NCI-H1092 treated with DMSO at 0.1 percent for 48 hours (cell line): ENCODE data around the gene GALNT6.
"Not testable (repeated sequence)": the region's sequence is repeated elsewhere in the genome, so short reads cannot be mapped to it uniquely, and the experiment has no call there.

Experiments used
- DNase-seq: peaks from one replicate; lab custom pipeline; 2025; lab: John Stamatoyannopoulos, UW

GALNT6 gene

DNA sequence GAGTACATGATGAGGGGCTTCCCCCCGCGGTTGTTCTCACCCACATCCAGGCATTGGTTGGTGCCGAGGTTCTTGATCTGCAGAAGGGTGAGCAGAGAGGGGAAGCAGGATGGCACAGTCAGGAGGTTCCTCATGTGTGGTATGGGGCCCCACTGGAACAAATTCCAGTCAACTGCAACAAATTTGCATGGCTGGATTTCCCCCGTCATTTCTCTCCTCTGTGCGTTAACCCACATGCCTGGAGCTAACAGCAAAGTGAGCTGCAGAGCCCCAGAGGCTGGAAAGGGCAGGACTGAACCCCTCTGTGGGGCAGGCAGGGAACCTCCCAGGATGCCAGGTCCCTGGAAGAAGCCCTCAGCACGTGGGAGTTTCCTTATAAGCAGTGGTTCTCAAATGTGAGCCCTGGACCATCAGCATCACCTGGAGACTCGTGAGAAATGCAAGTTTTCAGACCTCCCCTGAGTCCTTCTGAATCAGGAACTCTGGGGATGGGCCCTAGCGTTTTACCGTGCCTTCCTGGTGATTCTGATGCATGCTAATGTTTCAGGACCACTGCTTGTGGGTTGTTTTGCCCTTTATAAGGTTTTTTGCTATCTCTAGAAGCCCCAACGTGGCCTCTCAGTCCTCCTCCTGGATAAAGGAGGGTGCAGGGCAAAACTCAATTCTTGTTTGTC lies 33.7 kb downstream of the GALNT6 start:
- DNase-seq = no peak

DNA sequence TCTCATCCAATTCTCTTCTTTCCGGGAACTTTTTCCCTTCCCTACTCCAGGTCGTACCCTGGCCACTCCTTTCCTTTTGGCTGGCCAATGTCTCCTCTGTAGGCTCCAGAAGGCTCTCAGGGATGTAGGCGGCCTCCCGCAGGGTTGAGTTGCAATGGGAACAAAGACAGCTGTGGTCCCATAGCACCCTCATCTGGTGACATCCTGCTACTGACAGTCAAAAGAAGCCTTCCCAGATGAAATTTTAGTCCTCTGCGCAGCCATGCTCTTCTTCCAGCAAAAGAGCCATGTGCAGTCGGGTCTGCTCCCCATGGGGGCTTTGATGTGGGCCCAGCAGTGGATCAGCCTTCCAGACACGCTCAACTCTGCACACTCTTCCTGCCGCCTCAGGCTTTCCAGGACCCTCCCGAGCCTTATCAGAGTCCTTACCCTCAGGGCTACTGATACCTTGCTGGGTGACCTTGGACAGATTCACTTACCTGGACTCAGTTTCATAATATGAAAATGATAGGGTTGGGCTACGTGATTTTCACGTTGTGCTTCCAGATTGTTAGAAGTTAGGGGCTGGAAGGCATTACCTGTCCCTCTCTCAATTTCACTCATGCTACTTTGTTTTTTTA lies 39.2 kb downstream of the GALNT6 start:
- peak; percentile 35 for DNase-seq

DNA sequence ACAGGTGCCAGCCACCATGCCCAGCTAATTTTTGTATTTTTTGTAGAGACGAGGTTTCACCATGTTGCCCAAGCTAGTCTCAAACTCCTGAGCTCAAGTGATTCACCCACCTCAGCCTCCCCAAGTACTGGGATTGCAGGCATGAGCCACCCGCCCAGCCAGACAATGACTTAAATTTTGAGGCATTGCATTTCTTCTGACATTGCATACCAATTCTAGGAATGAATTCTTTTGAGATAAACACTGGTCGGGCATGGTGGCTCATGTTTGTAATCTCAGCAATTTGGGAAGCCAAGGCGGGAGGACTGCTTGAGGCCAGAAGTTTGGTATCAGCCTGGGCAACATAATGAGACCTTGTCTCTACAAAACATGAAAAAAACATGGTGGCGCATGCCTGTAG lies 42.2 kb downstream of the GALNT6 start:
- DNase-seq = no peak

DNA sequence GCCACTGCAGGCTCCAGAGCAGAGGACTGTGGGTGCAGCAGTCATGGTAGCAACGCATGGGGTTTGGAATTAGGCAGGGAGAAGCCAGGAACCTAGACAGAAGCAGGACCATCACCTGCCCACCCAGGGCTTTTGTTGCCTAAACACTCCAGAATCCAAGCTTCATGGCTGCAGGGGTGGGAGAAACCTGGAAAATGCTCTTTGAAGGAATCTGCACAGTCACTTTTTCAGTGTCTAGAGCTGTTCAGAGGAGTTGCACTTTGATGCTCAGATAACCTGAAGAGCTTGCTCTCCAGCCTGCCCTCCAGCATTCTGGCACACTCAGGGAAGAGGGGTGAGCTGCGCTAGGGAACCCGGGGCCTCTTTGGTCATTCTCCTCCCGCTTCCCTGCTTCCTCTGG lies 43.1 kb downstream of the GALNT6 start:
- DNase-seq = no peak

DNA sequence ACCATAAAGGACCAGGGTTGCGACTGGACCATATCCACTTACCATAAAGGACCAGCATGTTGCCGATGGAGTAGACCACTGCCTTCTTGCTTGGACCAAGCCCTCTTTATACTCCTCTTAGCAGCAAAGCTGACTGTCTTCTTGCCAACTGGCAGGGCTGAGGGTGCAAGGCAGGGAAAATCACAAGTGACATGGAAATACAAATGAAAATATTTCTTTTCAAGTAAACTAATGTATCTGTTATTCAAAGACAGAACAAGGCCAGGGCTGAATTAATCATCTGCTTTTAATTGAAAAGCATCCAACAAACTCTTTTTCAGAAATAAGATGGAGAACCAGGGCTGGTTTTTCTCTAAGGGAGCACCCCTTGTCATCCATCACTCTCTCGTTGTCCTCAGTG lies 44.6 kb downstream of the GALNT6 start, which contains the start of gene CELA1:
Gene CELA1, minus strand, starts transcription at position 99 of the 400 bp plus-strand sequence. Its CDS starts 41 bp downstream, at position 58.
- no peak for DNase-seq

- no peak for DNase-seq
Measured at GRCh38 chr12:51345681-51346080, 45.5 kb downstream of the GALNT6 start.

GRCh38 chr12:51343201-51343600 lies 48.0 kb downstream of the GALNT6 start:
- DNase-seq = no peak

DNA sequence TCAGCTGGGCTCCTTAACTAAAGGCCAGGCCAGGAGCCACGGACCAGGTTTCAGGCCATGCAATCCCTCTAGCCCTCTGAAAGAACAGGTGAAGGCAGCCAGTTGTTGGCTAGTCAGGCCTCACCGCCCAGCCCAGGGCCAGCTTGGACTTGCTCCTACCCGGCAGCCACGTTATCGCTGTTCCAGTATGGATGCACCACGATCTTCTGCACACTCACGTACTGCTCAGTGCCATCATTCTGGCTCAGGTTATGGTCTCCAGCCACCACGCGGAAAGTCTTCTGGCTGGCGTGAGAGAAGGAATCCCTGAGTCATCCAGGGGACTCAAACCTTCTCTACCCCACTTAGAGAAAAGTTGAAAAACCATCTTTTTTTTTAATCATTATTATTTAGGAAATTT lies 48.8 kb downstream of the GALNT6 start:
- no peak for DNase-seq

GRCh38 chr12:51341251-51342007 lies 49.8 kb downstream of the GALNT6 start:
- peak; percentile 34 for DNase-seq

DNA sequence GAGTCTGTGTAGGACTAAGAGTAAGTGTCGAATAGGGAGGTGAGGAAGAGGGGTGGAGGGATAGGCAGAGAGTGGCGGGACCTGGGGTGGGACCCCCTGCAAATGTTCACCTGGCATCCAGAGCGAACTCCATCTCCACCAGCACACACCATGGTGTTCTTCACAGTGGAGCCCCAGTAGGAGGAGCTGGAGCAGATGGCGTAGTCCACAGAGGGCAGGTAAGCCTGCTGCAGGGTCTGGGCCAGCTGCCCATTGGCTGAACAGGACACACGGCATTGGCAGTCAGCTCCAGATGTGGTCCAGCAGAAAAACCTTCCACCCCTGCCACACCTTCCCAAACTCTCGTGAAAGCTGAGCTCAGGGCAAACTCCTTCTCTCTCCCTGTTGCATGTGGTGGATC lies 51.5 kb downstream of the GALNT6 start:
- no peak for DNase-seq

DNA sequence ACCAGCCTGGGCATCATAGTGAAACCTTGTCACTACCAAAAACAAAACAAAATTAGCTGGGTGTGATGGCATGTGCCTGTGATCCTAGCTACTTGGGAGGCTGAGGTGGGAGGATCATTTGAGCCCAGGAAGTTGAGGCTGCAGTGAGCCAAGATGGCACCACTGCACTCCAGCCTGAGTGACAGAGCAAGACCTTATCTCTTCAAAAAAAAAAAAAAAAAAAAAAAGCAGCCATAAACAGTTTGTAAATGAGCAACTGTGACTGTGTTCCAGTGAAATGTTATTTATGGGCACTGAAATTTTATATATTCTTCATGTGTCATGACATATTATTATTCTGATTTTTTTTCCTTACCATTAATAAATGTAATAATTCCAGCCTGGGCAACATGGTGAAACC lies 53.9 kb downstream of the GALNT6 start:
- not testable (repeated sequence) for DNase-seq

- DNase-seq = no peak
Measured at GRCh38 chr12:51335931-51336330, 55.3 kb downstream of the GALNT6 start.

DNA sequence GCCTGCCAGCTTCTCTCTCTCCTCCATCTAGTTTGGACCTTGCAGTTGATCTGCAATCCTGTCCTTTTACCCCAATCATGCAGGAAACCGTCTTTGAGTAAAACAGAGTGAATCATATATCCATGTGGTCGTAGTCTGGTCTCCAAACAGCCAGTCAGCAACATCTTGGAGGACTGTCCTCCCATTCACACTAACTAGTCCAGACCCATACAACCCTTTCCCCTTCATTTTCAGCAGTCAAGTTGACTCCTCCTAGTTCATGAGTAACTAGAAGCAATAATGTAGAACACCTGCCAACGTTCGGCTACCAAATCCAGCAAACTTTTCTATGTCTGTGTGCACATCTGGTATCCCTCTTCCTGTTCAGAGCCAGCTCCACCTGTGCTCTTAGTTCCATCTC lies 56.4 kb downstream of the GALNT6 start:
- no peak for DNase-seq

GRCh38 chr12:51333536-51333935 lies 57.7 kb downstream of the GALNT6 start:
- no peak for DNase-seq

DNA sequence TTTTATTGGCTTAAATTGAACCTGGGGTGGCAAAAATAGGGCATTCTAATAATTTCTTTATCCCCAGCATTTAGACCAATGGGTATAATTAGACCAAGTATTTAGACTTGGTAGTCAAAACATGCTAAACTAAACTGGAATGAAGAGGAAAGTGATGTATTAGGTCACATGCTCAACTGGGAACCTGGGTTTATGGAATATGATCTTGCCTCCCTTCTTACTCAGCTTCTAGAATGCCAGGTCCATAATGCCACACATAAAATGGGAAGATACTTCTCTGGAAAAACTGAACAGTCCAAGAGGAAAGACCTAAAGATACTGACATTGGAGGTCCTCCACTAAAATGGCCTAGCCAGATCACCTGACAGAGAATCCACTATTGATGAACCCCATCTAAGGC lies 61.0 kb downstream of the GALNT6 start:
- DNase-seq = no peak

GRCh38 chr12:51329742-51330141 lies 61.5 kb downstream of the GALNT6 start:
- no peak for DNase-seq

DNA sequence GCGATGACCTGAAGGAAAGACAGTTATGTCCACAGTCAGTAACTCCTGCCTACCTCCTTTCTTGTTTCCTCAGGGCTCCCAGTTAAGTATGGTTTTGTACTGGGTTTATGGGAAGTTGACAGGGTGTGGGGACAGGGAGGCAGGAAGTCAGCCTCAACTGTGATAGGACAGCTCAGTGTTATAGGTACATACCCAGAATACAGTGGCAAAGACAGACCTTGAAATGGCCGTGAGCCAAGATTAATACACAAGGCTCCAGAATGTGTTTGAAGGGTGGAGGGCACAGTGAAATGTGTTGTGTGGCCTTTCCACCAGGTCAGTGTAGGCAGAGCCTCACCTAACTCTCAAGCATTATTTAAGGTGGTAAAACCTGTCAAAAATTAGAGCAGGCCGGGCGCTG lies 62.6 kb downstream of the GALNT6 start:
- DNase-seq = no peak

DNA sequence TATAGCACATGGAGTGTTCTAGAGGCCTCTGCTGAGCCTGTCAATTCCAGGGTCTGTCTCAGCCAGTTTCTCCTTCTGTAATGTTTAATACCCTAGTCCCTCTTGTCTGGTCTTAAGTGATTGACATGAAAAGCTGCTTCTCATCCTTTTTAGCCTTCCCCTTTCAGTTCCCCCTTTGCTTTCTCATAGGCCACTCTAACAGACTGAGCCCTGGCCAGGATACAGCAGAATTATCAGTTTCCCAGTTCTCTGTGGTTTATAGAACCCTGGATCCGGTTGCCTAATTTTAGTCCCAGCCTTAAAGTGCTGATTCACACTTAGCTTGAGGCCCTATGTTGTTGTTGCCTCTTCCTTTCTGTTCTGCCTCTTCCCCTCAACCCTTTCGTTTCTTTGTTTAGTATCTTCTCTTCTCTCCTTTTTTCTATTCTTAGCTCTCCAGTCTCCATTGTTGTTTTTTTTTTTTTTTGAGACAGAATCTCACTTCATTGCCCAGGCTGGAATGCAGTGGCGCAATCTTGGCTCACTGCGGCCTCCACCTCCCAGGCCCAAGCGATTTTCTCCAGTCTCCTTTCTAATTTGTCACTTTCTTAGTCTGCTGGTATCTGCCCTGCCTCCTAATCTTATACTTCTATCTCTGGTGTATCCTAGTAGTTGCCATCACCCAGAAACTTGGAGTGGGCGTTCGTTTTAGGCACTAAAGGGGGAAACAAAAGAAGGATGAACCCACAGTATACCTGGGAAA lies 64.3 kb downstream of the GALNT6 start:
- no peak for DNase-seq

GRCh38 chr12:51324953-51325352 lies 66.3 kb downstream of the GALNT6 start:
- no peak for DNase-seq

DNA sequence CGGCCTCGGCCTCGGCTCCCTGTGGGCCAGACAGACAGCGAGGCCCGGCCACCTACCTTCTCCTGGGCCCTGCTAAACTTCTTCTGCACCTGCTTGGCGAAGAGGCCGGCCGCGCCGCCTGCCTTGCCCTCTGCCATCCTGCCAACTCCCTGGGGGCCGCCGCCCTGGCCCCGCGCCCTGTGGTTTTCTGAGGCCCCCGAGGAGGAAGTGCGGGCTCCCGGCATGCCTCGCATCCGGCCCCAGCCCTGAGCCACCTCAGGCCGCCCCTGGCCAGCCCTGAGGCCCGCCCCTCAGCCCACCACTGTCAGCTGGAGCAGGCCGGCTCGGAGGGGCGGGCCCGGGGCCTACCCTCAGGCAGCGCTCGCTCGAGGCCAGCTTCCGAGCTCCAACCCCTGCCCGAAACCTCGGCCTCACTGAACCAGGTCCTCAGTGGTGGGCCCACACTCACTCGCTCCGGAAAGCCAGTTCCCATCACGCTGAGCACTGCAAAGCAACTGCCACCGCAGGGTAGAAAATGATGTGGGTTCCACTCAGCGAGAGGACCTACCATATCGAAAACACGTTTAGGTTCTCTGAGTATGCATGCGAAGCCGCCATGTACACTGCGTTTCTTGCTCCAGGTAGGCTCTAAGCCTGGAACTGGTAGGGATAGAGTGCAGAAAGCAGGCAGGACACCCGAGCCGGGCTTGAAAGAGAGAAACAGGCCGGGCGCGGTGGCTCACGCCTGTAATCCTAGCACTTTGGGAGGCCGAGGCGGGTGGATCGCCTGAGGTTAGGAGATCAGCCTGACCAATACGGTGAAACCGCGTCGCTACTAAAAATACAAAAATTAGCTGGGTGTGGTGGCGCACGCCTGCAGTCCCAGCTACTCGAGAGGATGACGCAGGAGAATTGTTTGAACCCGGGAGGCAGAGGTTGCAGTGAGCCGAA lies 67.0 kb downstream of the GALNT6 start, which contains the start of gene BIN2:
Gene BIN2, minus strand, starts transcription at position 209 of the 930 bp plus-strand sequence. Its CDS starts 72 bp downstream, at position 137.
- no peak for DNase-seq

GRCh38 chr12:51323317-51323960 lies 67.8 kb downstream of the GALNT6 start:
- DNase-seq = no peak
